Smooth muscle cell (in vitro differentiated cells): Measurements from ENCODE around the gene PPP1CA. TPM values are rescaled to one million over a fixed set of nuclear protein-coding genes. Genes with fewer than 3 reads are reported as not detected.

ENCODE experiments used
- DNase-seq: peaks from one replicate; lab custom pipeline; 2025; ENCODE audit not compliant: unreplicated experiment; lab: John Stamatoyannopoulos, UW
- H2AFZ ChIP-seq: fragments of 200-600 bp; sonication (generic); 2 replicates; pipeline ENCODE4 v1.6.0; 2016; ENCODE audit warnings: antibody characterized with exemption, low read depth, mild to moderate bottlenecking
- H3F3A ChIP-seq: fragments of 200-600 bp; sonication (generic); 2 replicates; pipeline ENCODE4 v1.6.0; 2017; ENCODE audit warnings: antibody characterized with exemption, low read depth
- H3K27ac ChIP-seq: fragments of 200-600 bp; sonication (generic); 2 replicates; pipeline ENCODE4 v1.5.1; 2016; ENCODE audit warnings: low read depth, mild to moderate bottlenecking
- H3K27me3 ChIP-seq: fragments of 200-600 bp; sonication (generic); 2 replicates; pipeline ENCODE4 v1.6.1; 2016; ENCODE audit warnings: low read depth, mild to moderate bottlenecking
- H3K36me3 ChIP-seq: fragments of 200-600 bp; sonication (generic); 2 replicates; pipeline ENCODE4 v1.5.1; 2016; ENCODE audit warnings: low read depth
- H3K4me1 ChIP-seq: fragments of 200-600 bp; sonication (generic); 2 replicates; pipeline ENCODE4 v1.5.1; 2016; ENCODE audit warnings: low read depth
- H3K4me2 ChIP-seq: fragments of 200-600 bp; sonication (generic); 2 replicates; pipeline ENCODE4 v1.6.0; 2016; ENCODE audit warnings: mild to moderate bottlenecking
- H3K4me3 ChIP-seq: fragments of 200-600 bp; sonication (generic); 2 replicates; pipeline ENCODE4 v1.5.1; 2016; ENCODE audit warnings: mild to moderate bottlenecking
- H3K79me2 ChIP-seq: fragments of 200-600 bp; sonication (generic); 2 replicates; pipeline ENCODE4 v1.6.0; 2016; ENCODE audit warnings: low read depth, mild to moderate bottlenecking
- H3K9ac ChIP-seq: fragments of 200-600 bp; sonication (generic); 2 replicates; pipeline ENCODE4 v1.6.0; 2016; ENCODE audit warnings: low read depth
- H3K9me3 ChIP-seq: fragments of 200-600 bp; sonication (generic); replicated peaks from 2 replicates; pipeline ENCODE4 v1.5.1; 2016; ENCODE audit warnings: low read depth
- H4K20me1 ChIP-seq: fragments of 200-600 bp; sonication (generic); 2 replicates; pipeline ENCODE4 v1.6.0; 2016; ENCODE audit warnings: low read depth
- CTCF ChIP-seq: fragments of 200-600 bp; sonication (generic); IDR thresholded peaks from 2 replicates; pipeline ENCODE4 v1.5.1; 2017; ENCODE audit warnings: borderline replicate concordance, mild to moderate bottlenecking, antibody characterized with exemption; ENCODE audit not compliant: insufficient read depth, poor library complexity, severe bottlenecking
- WGBS: methylation state at CpG from one replicate; pipeline ENCODE4 v1.1.7; 2016; ENCODE audit warnings: low lambda C conversion rate; 5-methylcytosine and 5-hydroxymethylcytosine counted together
- polyA plus RNA-seq: library from polyadenylated mRNA; unstranded; fragments of >200 nt; fragmentation: Nextera tagmentation; extraction: Ambion mirVana; gene quantifications from 2 replicates; pipeline ENCODE4 v1.2.1, GENCODE V29; 2016
- total RNA-seq: library from RNA; depleted of rRNA; stranded (reverse); fragments of >200 nt; gene quantifications from 2 replicates; pipeline ENCODE4 v1.2.3, GENCODE V29; 2014

Gene PPP1CA
- total and polyA plus RNA-seq, 2 experiments from 2014 or later: 123 to 210 TPM

DNA sequence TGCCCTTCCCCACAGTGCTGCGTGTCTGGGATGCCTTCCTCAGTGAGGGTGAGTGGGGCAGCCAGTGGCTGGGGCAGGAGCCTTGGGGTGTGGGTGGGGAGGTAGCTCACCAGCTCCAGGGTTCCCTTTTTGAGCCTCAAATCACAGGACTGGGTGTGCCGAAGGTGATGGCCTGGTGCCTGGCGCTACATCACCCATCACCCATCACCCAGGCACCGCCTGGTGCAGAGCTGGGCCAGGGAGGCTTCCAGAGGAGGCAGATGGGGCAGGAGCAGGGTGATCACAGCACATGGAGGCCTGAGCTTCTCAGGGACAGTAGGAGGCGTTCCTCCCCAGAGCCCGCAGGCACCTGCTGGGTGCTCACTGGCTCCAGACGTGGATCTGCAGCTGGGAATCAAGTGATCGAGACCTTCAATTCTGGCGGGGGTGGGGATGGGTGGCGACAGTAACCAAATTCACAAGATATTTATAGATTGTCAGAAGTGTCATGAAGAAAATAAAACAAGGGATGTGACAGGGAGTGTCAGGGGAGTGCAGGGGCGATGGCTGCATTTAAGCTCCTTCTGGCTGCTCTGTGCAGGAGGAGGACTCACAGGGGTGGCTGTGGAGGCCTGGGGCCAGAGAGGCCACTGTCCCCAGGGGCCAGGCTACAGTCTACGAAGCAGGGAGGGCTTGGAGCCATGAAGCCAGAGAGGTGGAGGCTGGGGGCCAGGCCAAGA lies 5.5 kb upstream of the PPP1CA start:
- Histone ChIP-seq H3K9me3 (no peaks in the 10 kb centered on the region), H3K79me2 (no peaks in the 10 kb centered on the region), H3K27ac (no peak overlapping the region), H3K4me3 (no peak overlapping the region), H3K9ac (no peak overlapping the region), H3K27me3 (peaks cover 5% of the 10 kb centered on the region), H3K4me1 (peaks cover 6% of the 10 kb centered on the region), H3K36me3 (no peaks in the 10 kb centered on the region), H3K4me2 (no peak overlapping the region), H4K20me1 (no peaks in the 10 kb centered on the region), H2AFZ (no peak overlapping the region), H3F3A (no peaks in the 10 kb centered on the region)
- DNase-seq: no peak
- TF ChIP-seq CTCF: no peak
- WGBS: 81% methylated on average over 12 of the region's 12 CpGs

GRCh38 chr11:67406420-67406968 lies 4.8 kb upstream of the PPP1CA start:
- Histone ChIP-seq H3K27me3 (peaks cover 5% of the 10 kb centered on the region), H3K4me1 (peaks cover 6% of the 10 kb centered on the region), H2AFZ (no peak overlapping the region), H3K4me2 (no peak overlapping the region), H3K4me3 (no peak overlapping the region), H3K9ac (no peak overlapping the region), H4K20me1 (no peaks in the 10 kb centered on the region), H3K9me3 (no peaks in the 10 kb centered on the region), H3K36me3 (no peaks in the 10 kb centered on the region), H3F3A (no peaks in the 10 kb centered on the region), H3K79me2 (peaks cover under 1% of the 10 kb centered on the region), H3K27ac (no peak overlapping the region)
- no peak for TF ChIP-seq CTCF
- no peak for DNase-seq
- WGBS: 96% methylated on average over 16 of the region's 18 CpGs

- H4K20me1 ChIP-seq: peaks cover 4% of the 10 kb centered on the region
- peaks cover 8% of the 10 kb centered on the region for H3K79me2 ChIP-seq
- no peak for DNase-seq
- H3K27ac ChIP-seq: no peak overlapping the region
- no peak overlapping the region for H3K9ac ChIP-seq
- no peak overlapping the region for H2AFZ ChIP-seq
- TF ChIP-seq CTCF: no peak
- peaks cover 4% of the 10 kb centered on the region for H3K4me1 ChIP-seq
- H3K36me3 ChIP-seq: no peaks in the 10 kb centered on the region
- no peaks in the 10 kb centered on the region for H3K9me3 ChIP-seq
- no peak overlapping the region for H3K4me3 ChIP-seq
- H3F3A ChIP-seq: no peaks in the 10 kb centered on the region
- no peak overlapping the region for H3K4me2 ChIP-seq
- WGBS: 96% methylated on average over 9 of the region's 9 CpGs
- peaks cover under 1% of the 10 kb centered on the region for H3K27me3 ChIP-seq
These were observed 4.2 kb upstream of the PPP1CA start for GRCh38 chr11:67405688-67406339.
